Activated effector memory CD4-positive, alpha-beta T cell treated with Interleukin-2 at 50 U/mL for 16 hours (primary cell): ENCODE data around the gene BRAP.
A peak's percentile ranks its signal among the peaks of the same experiment; 100 is the strongest.
"Not testable (repeated sequence)": the region's sequence is repeated elsewhere in the genome, so short reads cannot be mapped to it uniquely, and the experiment has no call there.

ENCODE experiments used
- DNase-seq: peaks from one replicate; pipeline ENCODE4 v3.0.0-alpha.2; 2020

BRAP gene

GRCh38 chr12:111606767-111607230 lies 79.0 kb downstream of the BRAP start:
- DNase-seq = no peak

- no peak for DNase-seq
These were observed 79.6 kb downstream of the BRAP start for GRCh38 chr12:111605911-111606766.

- not testable (repeated sequence) for DNase-seq
These were observed 82.9 kb downstream of the BRAP start for GRCh38 chr12:111602857-111603256.

- DNase-seq = no peak
These were observed 83.4 kb downstream of the BRAP start for GRCh38 chr12:111602348-111602747.

GRCh38 chr12:111600986-111601385 lies 84.8 kb downstream of the BRAP start:
- DNase-seq = not testable (repeated sequence)

- no peak for DNase-seq
These were observed 85.5 kb downstream of the BRAP start for GRCh38 chr12:111600205-111600642.

GRCh38 chr12:111599453-111600204 lies 86.1 kb downstream of the BRAP start:
- peak; percentile 80 for DNase-seq

- no peak for DNase-seq
These were observed 86.9 kb downstream of the BRAP start, which contains the start of gene ATXN2 for GRCh38 chr12:111598637-111599452. TSS of gene ATXN2 (minus strand) at chr12:111599315. CDS start at chr12:111599034, 281 bp downstream.

- peak; percentile 8 for DNase-seq
These were observed 87.7 kb downstream of the BRAP start for GRCh38 chr12:111597831-111598636.

GRCh38 chr12:111596985-111597830 lies 88.5 kb downstream of the BRAP start:
- DNase-seq = no peak

- not testable (repeated sequence) for DNase-seq
These were observed 90.4 kb downstream of the BRAP start for GRCh38 chr12:111595341-111595835.
